WTC11 (cell line): ENCODE data around the gene ELMO3. TPM values are rescaled to one million over a fixed set of nuclear protein-coding genes. Genes with fewer than 3 reads are reported as not detected.

ENCODE experiments used
- ATAC-seq: fragments of 200-7000 bp; cut with Tn5 transposase; 2 replicates; pipeline ENCODE4 v1.10.0; 2021; ENCODE audit warnings: mild to moderate bottlenecking, moderate library complexity
- CTCF ChIA-PET: fragments of 300-600 bp; sonication (Branson Sonifier 250); formaldehyde crosslinking; loops from one replicate; lab custom pipeline; 2021; ENCODE audit warnings: antibody characterized with exemption; lab: Charles Lee
- POLR2A ChIA-PET: fragments of 350-600 bp; sonication (Branson Sonifier 250); formaldehyde crosslinking; loops from one replicate; lab custom pipeline; 2021; ENCODE audit warnings: antibody characterized with exemption; lab: Charles Lee
- DNase-seq: peaks from one replicate; pipeline ENCODE4 v3.0.0; 2021; ENCODE audit warnings: low spot score
- H3K27ac Mint-ChIP-seq: 2 replicates; pipeline ENCODE4 v1.8.0; 2021; ENCODE audit warnings: mixed read lengths
- H3K27me3 Mint-ChIP-seq: 2 replicates; pipeline ENCODE4 v1.8.0; 2021; ENCODE audit warnings: low read depth, mild to moderate bottlenecking, moderate library complexity, mixed read lengths
- H3K36me3 Mint-ChIP-seq: 2 replicates; pipeline ENCODE4 v1.8.0; 2021; ENCODE audit warnings: mixed read lengths
- H3K4me1 Mint-ChIP-seq: 2 replicates; pipeline ENCODE4 v1.8.0; 2022; ENCODE audit warnings: mixed read lengths
- H3K4me3 Mint-ChIP-seq: 2 replicates; pipeline ENCODE4 v1.8.0; 2021; ENCODE audit warnings: mild to moderate bottlenecking, moderate library complexity, mixed read lengths
- H3K9me3 Mint-ChIP-seq: 2 replicates; pipeline ENCODE4 v1.8.0; 2021; ENCODE audit warnings: mixed read lengths
- FOXK1 ChIP-seq: sonication (generic); formaldehyde crosslinking; IDR thresholded peaks from 2 replicates; pipeline ENCODE4 v1.8.0; 2022; ENCODE audit warnings: mild to moderate bottlenecking, moderate library complexity, missing genetic modification reagents
- NFATC4 ChIP-seq: fragments of 250-450 bp; sonication (Bioruptor Pico); IDR thresholded peaks from 2 replicates; pipeline ENCODE4 v1.9.0; 2021; ENCODE audit warnings: mild to moderate bottlenecking
- NFE2L1 ChIP-seq: sonication (generic); formaldehyde crosslinking; IDR thresholded peaks from 2 replicates; pipeline ENCODE4 v1.8.1; 2023; ENCODE audit warnings: missing genetic modification reagents
- NR1H2 ChIP-seq: sonication (generic); formaldehyde crosslinking; IDR thresholded peaks from 2 replicates; pipeline ENCODE4 v1.9.0; 2021; ENCODE audit warnings: mild to moderate bottlenecking, moderate library complexity, missing genetic modification reagents
- PRRX2 ChIP-seq: fragments of 250-450 bp; sonication (Bioruptor Pico); IDR thresholded peaks from 2 replicates; pipeline ENCODE4 v1.8.0; 2021; ENCODE audit warnings: mild to moderate bottlenecking
- SMAD3 ChIP-seq: sonication (generic); formaldehyde crosslinking; IDR thresholded peaks from 2 replicates; pipeline ENCODE4 v1.8.0; 2022; ENCODE audit warnings: missing genetic modification reagents, mild to moderate bottlenecking, borderline replicate concordance
- SP1 ChIP-seq: sonication (generic); formaldehyde crosslinking; conservative IDR thresholded peaks from 2 replicates; pipeline ENCODE4 v1.8.1; 2022; ENCODE audit warnings: missing genetic modification reagents
- TEAD1 ChIP-seq: sonication (generic); formaldehyde crosslinking; IDR thresholded peaks from 2 replicates; pipeline ENCODE4 v1.8.0; 2022; ENCODE audit warnings: mild to moderate bottlenecking, missing genetic modification reagents
- ZNF232 ChIP-seq: sonication (generic); formaldehyde crosslinking; IDR thresholded peaks from 2 replicates; pipeline ENCODE4 v1.8.0; 2022; ENCODE audit warnings: mild to moderate bottlenecking, missing genetic modification reagents
- ZNF416 ChIP-seq: fragments of 250-450 bp; sonication (Bioruptor Pico); IDR thresholded peaks from 2 replicates; pipeline ENCODE4 v1.9.0; 2021; ENCODE audit warnings: mild to moderate bottlenecking, inconsistent platforms
- total RNA-seq: library from RNA; stranded (reverse); gene quantifications from 3 replicates; pipeline ENCODE4 v1.2.3, GENCODE V29; 2021
- TF ChIP-seq, protein P1 (sequence below): sonication (generic); formaldehyde crosslinking; IDR thresholded peaks from 2 replicates; pipeline ENCODE4 v1.8.1; 2022; ENCODE audit warnings: mild to moderate bottlenecking, moderate library complexity, missing genetic modification reagents
- TF ChIP-seq, protein P2 (sequence below): sonication (generic); formaldehyde crosslinking; IDR thresholded peaks from 2 replicates; pipeline ENCODE4 v1.8.1; 2023; ENCODE audit warnings: mild to moderate bottlenecking, missing genetic modification reagents, moderate library complexity
- TF ChIP-seq, protein P3 (sequence below): sonication (generic); formaldehyde crosslinking; IDR thresholded peaks from 2 replicates; pipeline ENCODE4 v1.8.0; 2022; ENCODE audit warnings: mild to moderate bottlenecking, missing genetic modification reagents
- TF ChIP-seq, protein P4 (sequence below): sonication (generic); formaldehyde crosslinking; IDR thresholded peaks from 2 replicates; pipeline ENCODE4 v1.8.0; 2023; ENCODE audit warnings: missing genetic modification reagents, mild to moderate bottlenecking, borderline replicate concordance
- TF ChIP-seq, protein P5 (sequence below): sonication (generic); formaldehyde crosslinking; IDR thresholded peaks from 2 replicates; pipeline ENCODE4 v1.8.1; 2023; ENCODE audit warnings: mild to moderate bottlenecking, missing genetic modification reagents, borderline replicate concordance
- TF ChIP-seq, protein P6 (sequence below): sonication (generic); formaldehyde crosslinking; IDR thresholded peaks from 2 replicates; pipeline ENCODE4 v1.8.1; 2023; ENCODE audit warnings: mild to moderate bottlenecking, missing genetic modification reagents, moderate library complexity

The ELMO3 gene
- total RNA-seq, 1 experiment from 2014 or later: 13.6 TPM

DNA sequence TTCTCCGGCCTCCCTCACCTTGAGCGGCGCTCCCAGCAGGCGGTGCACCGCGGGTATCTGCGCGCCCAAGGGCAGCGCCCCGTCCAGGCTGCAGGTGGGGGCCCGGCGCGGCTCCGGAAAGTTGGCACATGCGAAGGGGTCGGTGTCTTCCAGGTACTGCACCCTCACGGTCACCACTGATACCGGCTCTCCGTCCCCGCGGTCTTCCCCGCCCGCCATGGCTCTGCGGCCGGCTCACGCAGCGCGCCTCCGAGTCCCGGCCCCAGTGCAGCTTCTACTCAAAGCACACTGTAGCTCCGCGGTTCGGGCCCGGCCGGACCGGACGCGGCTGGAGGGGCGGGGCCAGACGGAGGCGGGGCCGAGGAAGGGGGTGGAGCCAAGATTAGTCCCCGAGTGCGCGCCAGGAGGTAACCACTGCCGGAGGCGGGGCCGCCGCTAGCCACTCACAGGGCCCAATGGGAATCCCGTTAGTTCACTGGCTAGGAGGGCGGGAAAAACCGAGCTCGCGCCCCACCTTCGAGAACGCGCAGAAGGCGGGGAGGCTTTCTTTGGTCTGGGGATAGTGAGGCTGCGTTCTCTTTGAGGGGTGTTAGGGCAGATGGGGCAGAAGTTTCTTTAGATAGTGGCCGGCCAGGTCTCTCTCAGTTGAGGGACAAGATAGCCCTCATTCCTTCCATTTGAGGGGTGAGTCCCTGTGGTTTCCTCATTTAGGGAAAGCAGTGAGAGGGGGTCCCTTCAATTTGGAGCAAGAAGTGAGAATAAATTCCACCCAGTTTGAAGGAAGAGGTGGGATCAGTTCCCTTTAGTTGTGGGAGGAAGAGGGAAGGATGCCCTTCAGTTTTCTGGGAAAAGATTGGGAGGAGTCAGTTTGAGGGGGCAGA is 48.5 kb downstream of the ELMO3 start, which contains the start of gene FHOD1 (continued):
- TF ChIP-seq, protein P1, sequence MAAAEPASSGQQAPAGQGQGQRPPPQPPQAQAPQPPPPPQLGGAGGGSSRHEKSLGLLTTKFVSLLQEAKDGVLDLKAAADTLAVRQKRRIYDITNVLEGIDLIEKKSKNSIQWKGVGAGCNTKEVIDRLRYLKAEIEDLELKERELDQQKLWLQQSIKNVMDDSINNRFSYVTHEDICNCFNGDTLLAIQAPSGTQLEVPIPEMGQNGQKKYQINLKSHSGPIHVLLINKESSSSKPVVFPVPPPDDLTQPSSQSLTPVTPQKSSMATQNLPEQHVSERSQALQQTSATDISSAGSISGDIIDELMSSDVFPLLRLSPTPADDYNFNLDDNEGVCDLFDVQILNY (CRISPR knock-in tag): peak; percentile 98
- TF ChIP-seq, all 79 proteins: peak for 12

DNA sequence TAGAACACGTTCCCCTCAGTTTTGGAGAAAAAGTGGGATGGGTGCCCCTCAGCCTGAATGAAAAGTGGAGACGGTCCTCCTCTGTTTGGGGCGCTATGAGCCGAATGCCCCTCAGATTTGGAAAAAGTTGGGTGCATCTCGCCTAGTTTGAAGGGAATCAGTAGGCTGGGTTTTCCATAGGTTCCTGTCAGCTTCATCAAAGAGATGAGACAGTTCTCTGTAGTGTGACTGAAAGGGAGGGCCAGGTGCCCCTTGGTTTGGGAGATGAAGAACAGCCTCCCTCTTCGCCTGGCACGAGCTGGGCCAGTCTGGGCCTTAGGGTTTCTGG is 49.1 kb downstream of the ELMO3 start:
- H3K36me3 Mint-ChIP-seq: no peaks in the 10 kb centered on the region
- peak overlapping the region; percentile 80 for H3K27ac Mint-ChIP-seq
- ATAC-seq: no peak
- no peaks in the 10 kb centered on the region for H3K9me3 Mint-ChIP-seq
- TF ChIP-seq SMAD3 (CRISPR knock-in tag) (peak; percentile 74; the same call in 1 of the 2 replicates), NFATC4 (CRISPR knock-in tag) (no peak)
- POLR2A ChIA-PET: interaction anchor here (0.6 to 3.2 kb wide), 10 partner anchors 10 to 287 kb away, joined by 3 to 26 read pairs (median 4); partner anchors contain the start of genes CES3 and TMEM208
- H3K4me1 Mint-ChIP-seq: peaks cover 31% of the 10 kb centered on the region
- H3K27me3 Mint-ChIP-seq: peaks cover 40% of the 10 kb centered on the region
- peak overlapping the region; percentile 89 for H3K4me3 Mint-ChIP-seq
- DNase-seq: no peak
- CTCF ChIA-PET: interaction anchor here (0.8 to 5.0 kb wide), 21 partner anchors 10 to 338 kb away, joined by 3 to 57 read pairs (median 11); partner anchors contain the start of genes ATP6V0D1, ELMO3, KCTD19 and LRRC36

DNA sequence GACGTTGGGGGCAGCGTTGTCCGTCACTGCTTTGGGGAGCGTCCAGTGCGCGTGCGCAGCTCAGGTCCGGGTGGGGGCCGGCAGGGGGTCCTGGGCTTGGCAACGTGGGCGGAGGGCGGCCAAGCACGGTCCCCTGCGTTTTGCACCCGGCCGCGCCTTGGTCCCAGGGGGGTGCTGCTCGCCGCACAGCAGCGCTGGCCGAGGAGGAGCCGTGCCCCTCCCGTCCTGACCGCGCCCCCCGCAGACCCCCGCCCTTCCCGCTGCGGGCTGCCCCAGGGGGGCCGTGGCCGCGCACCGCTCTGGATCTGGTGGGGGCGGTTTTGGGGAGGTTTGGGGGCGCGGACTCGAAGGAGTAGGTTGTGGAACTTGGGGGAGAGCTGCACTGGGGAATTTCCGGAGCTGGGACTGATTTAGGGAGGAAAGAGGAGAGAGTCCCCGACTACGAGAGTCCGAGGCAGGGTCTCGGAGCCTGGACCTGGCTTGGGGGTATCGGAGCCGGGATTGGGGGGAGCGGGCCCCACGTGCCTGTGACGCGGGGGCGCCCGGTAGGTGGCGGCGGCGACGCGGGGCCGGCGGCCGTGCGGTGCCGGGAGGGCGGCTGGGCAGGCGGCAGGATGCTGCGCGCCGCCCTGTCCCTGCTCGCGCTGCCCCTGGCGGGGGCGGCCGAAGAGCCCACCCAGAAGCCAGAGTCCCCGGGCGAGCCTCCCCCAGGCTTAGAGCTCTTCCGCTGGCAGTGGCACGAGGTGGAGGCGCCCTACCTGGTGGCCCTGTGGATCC is 49.7 kb downstream of the ELMO3 start, which contains the start of gene SLC9A5:
SLC9A5 (plus strand) TSS at position 579 of the 777 bp plus-strand sequence; CDS start at position 615, 36 bp downstream.
- Mint-ChIP-seq H3K27ac (peak within 1 kb of the TSS; percentile 80), H3K4me3 (peak within 1 kb of the TSS; percentile 89), H3K27me3 (peaks cover 40% of the 10 kb centered on the region), H3K9me3 (no peaks in the 10 kb centered on the region), H3K36me3 (no peaks in the 10 kb centered on the region), H3K4me1 (peaks cover 31% of the 10 kb centered on the region)
- ChIA-PET CTCF (interaction anchor here (0.7 to 5.0 kb wide), 14 partner anchors 12 to 295 kb away, joined by 3 to 57 read pairs (median 14); partner anchors contain the start of genes ELMO3, KCTD19 and LRRC36), POLR2A (interaction anchor here (1.3 to 3.2 kb wide), 3 partner anchors 11 to 22 kb away, joined by 5 to 26 read pairs (median 18); partner anchors contain the start of gene TMEM208)
- ATAC-seq: no peak
- DNase-seq: peak; percentile 53
- TF ChIP-seq NFE2L1 (CRISPR knock-in tag): peak; percentile 31; the same call in 1 of the 2 replicates
- TF ChIP-seq PRRX2 (CRISPR knock-in tag): no peak
- TF ChIP-seq, protein P2, sequence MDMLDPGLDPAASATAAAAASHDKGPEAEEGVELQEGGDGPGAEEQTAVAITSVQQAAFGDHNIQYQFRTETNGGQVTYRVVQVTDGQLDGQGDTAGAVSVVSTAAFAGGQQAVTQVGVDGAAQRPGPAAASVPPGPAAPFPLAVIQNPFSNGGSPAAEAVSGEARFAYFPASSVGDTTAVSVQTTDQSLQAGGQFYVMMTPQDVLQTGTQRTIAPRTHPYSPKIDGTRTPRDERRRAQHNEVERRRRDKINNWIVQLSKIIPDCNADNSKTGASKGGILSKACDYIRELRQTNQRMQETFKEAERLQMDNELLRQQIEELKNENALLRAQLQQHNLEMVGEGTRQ: peak; percentile 60
- no peak for TF ChIP-seq NR1H2 (CRISPR knock-in tag)
- TF ChIP-seq, protein P3, sequence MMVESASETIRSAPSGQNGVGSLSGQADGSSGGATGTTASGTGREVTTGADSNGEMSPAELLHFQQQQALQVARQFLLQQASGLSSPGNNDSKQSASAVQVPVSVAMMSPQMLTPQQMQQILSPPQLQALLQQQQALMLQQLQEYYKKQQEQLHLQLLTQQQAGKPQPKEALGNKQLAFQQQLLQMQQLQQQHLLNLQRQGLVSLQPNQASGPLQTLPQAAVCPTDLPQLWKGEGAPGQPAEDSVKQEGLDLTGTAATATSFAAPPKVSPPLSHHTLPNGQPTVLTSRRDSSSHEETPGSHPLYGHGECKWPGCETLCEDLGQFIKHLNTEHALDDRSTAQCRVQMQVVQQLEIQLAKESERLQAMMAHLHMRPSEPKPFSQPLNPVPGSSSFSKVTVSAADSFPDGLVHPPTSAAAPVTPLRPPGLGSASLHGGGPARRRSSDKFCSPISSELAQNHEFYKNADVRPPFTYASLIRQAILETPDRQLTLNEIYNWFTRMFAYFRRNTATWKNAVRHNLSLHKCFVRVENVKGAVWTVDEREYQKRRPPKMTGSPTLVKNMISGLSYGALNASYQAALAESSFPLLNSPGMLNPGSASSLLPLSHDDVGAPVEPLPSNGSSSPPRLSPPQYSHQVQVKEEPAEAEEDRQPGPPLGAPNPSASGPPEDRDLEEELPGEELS (CRISPR knock-in tag): 0 out of 2 replicates have a peak, but pooled peaks have one; percentile 24
- 0 out of 2 replicates have a peak, but pooled peaks have one; percentile 35 for TF ChIP-seq ZNF416 (CRISPR knock-in tag)
- TF ChIP-seq ZNF232 (CRISPR knock-in tag): peak; percentile 38; the same call in 1 of the 2 replicates
- TF ChIP-seq TEAD1 (CRISPR knock-in tag): 0 out of 2 replicates have a peak, but pooled peaks have one; percentile 28
- TF ChIP-seq SP1 (CRISPR knock-in tag): 0 out of 2 replicates have a peak, but pooled peaks have one; percentile 38
- TF ChIP-seq, protein P4, sequence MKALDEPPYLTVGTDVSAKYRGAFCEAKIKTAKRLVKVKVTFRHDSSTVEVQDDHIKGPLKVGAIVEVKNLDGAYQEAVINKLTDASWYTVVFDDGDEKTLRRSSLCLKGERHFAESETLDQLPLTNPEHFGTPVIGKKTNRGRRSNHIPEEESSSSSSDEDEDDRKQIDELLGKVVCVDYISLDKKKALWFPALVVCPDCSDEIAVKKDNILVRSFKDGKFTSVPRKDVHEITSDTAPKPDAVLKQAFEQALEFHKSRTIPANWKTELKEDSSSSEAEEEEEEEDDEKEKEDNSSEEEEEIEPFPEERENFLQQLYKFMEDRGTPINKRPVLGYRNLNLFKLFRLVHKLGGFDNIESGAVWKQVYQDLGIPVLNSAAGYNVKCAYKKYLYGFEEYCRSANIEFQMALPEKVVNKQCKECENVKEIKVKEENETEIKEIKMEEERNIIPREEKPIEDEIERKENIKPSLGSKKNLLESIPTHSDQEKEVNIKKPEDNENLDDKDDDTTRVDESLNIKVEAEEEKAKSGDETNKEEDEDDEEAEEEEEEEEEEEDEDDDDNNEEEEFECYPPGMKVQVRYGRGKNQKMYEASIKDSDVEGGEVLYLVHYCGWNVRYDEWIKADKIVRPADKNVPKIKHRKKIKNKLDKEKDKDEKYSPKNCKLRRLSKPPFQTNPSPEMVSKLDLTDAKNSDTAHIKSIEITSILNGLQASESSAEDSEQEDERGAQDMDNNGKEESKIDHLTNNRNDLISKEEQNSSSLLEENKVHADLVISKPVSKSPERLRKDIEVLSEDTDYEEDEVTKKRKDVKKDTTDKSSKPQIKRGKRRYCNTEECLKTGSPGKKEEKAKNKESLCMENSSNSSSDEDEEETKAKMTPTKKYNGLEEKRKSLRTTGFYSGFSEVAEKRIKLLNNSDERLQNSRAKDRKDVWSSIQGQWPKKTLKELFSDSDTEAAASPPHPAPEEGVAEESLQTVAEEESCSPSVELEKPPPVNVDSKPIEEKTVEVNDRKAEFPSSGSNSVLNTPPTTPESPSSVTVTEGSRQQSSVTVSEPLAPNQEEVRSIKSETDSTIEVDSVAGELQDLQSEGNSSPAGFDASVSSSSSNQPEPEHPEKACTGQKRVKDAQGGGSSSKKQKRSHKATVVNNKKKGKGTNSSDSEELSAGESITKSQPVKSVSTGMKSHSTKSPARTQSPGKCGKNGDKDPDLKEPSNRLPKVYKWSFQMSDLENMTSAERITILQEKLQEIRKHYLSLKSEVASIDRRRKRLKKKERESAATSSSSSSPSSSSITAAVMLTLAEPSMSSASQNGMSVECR (CRISPR knock-in tag): peak; percentile 10; the same call in 1 of the 2 replicates
- TF ChIP-seq, protein P5, sequence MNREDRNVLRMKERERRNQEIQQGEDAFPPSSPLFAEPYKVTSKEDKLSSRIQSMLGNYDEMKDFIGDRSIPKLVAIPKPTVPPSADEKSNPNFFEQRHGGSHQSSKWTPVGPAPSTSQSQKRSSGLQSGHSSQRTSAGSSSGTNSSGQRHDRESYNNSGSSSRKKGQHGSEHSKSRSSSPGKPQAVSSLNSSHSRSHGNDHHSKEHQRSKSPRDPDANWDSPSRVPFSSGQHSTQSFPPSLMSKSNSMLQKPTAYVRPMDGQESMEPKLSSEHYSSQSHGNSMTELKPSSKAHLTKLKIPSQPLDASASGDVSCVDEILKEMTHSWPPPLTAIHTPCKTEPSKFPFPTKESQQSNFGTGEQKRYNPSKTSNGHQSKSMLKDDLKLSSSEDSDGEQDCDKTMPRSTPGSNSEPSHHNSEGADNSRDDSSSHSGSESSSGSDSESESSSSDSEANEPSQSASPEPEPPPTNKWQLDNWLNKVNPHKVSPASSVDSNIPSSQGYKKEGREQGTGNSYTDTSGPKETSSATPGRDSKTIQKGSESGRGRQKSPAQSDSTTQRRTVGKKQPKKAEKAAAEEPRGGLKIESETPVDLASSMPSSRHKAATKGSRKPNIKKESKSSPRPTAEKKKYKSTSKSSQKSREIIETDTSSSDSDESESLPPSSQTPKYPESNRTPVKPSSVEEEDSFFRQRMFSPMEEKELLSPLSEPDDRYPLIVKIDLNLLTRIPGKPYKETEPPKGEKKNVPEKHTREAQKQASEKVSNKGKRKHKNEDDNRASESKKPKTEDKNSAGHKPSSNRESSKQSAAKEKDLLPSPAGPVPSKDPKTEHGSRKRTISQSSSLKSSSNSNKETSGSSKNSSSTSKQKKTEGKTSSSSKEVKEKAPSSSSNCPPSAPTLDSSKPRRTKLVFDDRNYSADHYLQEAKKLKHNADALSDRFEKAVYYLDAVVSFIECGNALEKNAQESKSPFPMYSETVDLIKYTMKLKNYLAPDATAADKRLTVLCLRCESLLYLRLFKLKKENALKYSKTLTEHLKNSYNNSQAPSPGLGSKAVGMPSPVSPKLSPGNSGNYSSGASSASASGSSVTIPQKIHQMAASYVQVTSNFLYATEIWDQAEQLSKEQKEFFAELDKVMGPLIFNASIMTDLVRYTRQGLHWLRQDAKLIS (CRISPR knock-in tag): no peak
- 0 out of 2 replicates have a peak, but pooled peaks have one; percentile 25 for TF ChIP-seq FOXK1 (CRISPR knock-in tag)
- TF ChIP-seq, protein P6, sequence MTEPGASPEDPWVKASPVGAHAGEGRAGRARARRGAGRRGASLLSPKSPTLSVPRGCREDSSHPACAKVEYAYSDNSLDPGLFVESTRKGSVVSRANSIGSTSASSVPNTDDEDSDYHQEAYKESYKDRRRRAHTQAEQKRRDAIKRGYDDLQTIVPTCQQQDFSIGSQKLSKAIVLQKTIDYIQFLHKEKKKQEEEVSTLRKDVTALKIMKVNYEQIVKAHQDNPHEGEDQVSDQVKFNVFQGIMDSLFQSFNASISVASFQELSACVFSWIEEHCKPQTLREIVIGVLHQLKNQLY (CRISPR knock-in tag): no peak
